ENCODE measurements around the gene NDUFS6.

The NDUFS6 gene

DNA sequence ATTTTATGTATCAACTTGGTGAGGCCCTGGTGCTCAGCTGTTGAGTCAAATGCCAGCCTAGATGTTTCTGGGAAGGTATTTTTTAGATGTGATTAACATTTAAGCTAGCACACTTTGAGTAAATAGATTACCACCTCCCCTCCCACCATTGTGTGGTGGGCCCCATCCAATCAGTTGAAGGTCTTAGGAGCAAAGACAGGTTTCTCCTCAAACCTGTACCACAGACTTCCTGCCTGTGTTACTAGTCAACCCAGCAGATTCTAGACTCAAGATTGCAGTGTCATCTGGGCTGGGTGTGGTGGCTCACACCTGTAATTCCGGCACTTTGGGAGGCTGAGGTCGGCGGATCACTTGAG lies 35.3 kb upstream of the NDUFS6 start:
- no peak for TF ChIP-seq CTCF (IDR thresholded peaks at IDR 0.05; ENCODE audit: low read depth, low read length)
- DNase-seq (ENCODE audit: extremely low read depth, low read depth): no peak

- DNase-seq (ENCODE audit: extremely low read depth, low read depth): no peak
- no peak for TF ChIP-seq CTCF (IDR thresholded peaks at IDR 0.05; ENCODE audit: low read depth, low read length)
Measured at GRCh38 chr5:1767524-1768282, 33.5 kb upstream of the NDUFS6 start.

DNA sequence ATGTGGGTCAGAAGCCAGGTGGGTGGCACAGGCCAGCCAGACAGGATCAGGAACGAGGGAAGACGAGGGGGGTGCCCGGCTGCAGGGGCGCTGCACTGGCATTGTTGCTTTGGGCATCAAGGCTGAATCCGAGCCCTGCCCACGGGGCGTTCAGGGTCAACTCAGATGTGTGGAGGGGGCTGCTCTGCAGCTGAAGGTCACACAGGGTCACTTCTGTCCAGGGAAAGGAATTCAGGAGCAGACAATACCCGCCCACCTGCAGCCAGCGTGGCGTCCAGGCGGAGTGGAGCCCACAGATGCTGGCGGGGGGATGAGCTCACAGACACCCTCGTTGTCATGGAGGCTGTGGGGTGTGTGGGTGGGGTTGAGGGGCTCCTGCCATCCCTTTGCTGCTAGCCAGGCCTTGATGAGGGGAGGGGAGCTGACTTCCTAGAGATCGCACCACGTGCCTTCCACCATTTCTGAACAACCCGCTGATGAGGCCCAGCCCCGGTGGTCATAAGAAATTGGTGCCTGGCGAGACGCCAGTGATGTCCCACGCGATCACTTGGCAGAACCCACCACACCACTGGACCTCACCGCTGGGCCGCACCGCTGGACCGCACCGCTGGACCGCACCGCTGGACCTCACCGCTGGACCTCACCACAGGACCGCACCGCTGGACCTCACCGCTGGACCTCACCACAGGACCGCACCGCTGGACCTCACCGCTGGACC lies 32.8 kb upstream of the NDUFS6 start:
- TF ChIP-seq CTCF (IDR thresholded peaks at IDR 0.05; ENCODE audit: low read depth, low read length): no peak
- DNase-seq (ENCODE audit: extremely low read depth, low read depth): no peak

DNA sequence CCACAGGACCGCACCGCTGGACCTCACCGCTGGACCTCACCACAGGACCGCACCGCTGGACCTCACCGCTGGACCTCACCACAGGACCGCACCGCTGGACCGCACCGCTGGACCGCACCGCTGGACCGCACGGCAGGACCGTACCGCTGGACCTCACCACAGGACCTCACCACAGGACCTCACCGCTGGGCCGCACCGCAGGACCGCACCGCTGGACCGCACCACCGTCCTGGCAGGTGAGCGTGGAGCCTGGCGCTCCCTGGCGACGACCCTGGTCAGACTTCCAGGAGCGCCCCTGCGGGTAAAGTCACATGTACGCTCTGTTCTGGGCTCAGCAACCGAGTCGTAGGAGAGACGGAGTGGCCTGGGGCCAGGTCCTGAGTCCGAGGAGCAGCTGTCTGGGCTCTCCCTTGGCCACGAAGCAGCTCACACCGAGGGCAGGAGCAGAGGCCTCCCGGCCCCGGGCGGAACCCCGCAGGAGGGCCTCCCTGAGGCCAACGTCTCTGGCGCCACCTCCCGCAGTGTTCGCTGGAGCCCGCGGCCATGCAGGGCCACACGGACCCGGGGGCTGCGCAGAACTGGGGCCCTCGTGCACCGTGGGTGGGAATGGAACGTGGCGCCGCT lies 32.1 kb upstream of the NDUFS6 start:
- no peak for DNase-seq (ENCODE audit: extremely low read depth, low read depth)
- TF ChIP-seq CTCF (IDR thresholded peaks at IDR 0.05; ENCODE audit: low read depth, low read length): no peak

DNA sequence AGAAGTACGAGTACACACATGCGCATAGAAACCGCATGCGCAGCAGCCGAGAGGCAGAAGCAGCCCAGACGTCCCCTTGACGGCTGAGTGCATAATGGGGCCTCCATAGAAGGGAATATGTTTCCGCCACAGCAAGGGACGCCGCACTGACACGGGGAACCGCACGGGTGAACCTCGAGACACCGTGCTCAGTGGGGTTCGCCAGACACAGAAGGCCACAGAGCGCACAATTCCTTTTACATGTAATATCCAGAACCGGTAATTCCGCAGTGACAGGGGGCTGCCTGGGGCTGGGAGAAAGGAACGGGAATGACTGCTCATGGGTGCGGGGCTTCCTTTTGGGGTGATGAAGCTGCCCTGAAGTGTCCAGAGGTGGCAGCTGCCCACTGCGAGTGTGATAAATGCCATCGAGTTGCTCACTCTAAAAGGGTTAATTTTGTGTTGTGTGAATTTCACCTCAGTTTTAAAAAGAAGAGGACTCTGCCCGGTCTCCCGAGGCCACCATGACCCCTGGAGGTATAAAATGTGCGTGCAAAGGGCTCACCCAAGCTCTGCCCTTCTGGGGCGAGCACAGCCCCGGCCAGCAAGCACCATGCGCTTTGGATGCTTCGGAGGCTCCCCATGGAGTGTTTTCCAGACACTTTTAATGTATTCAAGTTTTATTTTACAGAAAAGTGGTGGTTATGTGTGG lies 31.3 kb upstream of the NDUFS6 start:
- no peak for TF ChIP-seq CTCF (IDR thresholded peaks at IDR 0.05; ENCODE audit: low read depth, low read length)
- DNase-seq (ENCODE audit: extremely low read depth, low read depth): no peak

DNA sequence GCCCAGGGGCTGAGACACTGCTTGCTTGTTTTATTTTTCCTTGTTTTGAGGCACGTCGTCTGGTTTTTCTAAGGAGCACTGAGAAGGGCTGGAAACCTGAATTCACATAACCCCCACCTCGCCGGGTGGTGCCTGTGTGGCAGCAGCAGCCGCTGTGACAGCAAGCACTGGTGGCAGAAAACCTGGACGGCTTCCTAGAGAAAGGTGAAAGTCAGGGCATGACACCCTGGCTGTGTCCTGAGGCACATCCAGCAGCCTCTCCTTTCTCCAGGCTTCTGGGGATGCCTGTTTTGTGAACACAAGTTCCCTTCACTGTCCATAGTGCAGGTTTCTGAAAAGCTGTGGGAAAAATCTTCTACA lies 30.8 kb upstream of the NDUFS6 start:
- no peak for TF ChIP-seq CTCF (IDR thresholded peaks at IDR 0.05; ENCODE audit: low read depth, low read length)

More for the DNA sequence above, 30.8 kb upstream of the NDUFS6 start:
- DNase-seq (ENCODE audit: extremely low read depth, low read depth): no peak
